Duodenal mucosa (tissue), 2 donors: ENCODE data around the gene ALLC.

ENCODE experiments used
- H3K27ac ChIP-seq: one replicate; pipeline ENCODE4 v1.7.0; 2013; ENCODE audit warnings: low read depth, low read length
- H3K27me3 ChIP-seq, 2 donors: one replicate each; pipeline ENCODE4 v1.7.0; 2013; ENCODE audit warnings: low read length in 2 of 2, control low read depth in 1 of 2; ENCODE audit not compliant: insufficient read depth in 2 of 2, control insufficient read depth in 1 of 2
- H3K36me3 ChIP-seq, 2 donors: one replicate each; pipeline ENCODE4 v1.7.0; 2013; ENCODE audit warnings: low read length in 2 of 2, control low read depth in 1 of 2; ENCODE audit not compliant: insufficient read depth in 2 of 2, control insufficient read depth in 1 of 2
- H3K4me1 ChIP-seq, 2 donors: one replicate each; pipeline ENCODE4 v1.7.0; 2013; ENCODE audit warnings: low read length in 2 of 2, control low read depth in 1 of 2; ENCODE audit not compliant: insufficient read depth in 2 of 2, control insufficient read depth in 1 of 2
- H3K4me3 ChIP-seq, 2 donors: one replicate each; pipeline ENCODE4 v1.7.0; 2013; ENCODE audit warnings: low read length in 2 of 2, low read depth in 1 of 2
- H3K9ac ChIP-seq, 2 donors: one replicate each; pipeline ENCODE4 v1.7.0; 2013; ENCODE audit warnings: low read length in 2 of 2, low read depth in 1 of 2
- H3K9me3 ChIP-seq, 2 donors: one replicate each; pipeline ENCODE4 v1.7.0; 2013; ENCODE audit warnings: low read length in 2 of 2, control low read depth in 1 of 2; ENCODE audit not compliant: control insufficient read depth in 1 of 2

ALLC gene

DNA sequence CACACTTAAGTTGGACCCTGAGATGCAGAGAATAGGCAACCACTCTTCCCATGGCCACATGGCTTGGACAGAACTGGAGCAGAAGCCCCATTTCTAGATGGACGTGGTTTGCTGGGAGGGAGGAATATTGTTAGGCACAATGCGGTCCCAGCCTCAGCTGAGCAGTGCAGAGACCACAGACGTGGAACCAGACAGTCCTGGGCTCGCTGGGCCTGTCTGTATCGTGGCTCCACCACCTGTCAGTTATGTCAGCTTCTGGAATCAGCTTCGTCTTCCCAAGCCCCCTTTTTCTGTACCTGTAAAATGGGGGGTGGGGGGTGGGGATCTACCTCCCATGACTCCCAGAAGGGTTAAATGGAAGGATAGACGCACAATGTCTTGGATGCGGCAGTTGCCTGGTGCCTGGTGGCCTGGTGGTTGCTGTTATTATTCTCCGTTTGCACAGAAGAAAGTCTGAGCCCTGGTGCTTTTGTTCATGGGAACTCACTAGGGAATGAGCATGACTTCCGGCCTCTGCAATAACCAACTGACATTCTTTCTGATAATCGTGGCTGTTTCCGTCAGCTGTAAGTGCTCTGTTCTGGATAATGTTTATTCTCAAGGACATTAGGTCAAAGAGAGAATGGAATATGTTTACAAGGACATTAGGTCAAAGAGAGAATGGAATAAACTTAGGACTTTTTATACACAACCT, 31.7 kb upstream of the ALLC start:
- H3K4me1 ChIP-seq: no peaks in the 10 kb centered on the region
- no peaks in the 10 kb centered on the region for H3K36me3 ChIP-seq
- H3K4me3 ChIP-seq: no peak overlapping the region
- H3K9me3 ChIP-seq: no peaks in the 10 kb centered on the region
- no peak overlapping the region for H3K9ac ChIP-seq
- H3K27me3 ChIP-seq: no peaks in the 10 kb centered on the region
- H3K27ac ChIP-seq: no peak overlapping the region

DNA sequence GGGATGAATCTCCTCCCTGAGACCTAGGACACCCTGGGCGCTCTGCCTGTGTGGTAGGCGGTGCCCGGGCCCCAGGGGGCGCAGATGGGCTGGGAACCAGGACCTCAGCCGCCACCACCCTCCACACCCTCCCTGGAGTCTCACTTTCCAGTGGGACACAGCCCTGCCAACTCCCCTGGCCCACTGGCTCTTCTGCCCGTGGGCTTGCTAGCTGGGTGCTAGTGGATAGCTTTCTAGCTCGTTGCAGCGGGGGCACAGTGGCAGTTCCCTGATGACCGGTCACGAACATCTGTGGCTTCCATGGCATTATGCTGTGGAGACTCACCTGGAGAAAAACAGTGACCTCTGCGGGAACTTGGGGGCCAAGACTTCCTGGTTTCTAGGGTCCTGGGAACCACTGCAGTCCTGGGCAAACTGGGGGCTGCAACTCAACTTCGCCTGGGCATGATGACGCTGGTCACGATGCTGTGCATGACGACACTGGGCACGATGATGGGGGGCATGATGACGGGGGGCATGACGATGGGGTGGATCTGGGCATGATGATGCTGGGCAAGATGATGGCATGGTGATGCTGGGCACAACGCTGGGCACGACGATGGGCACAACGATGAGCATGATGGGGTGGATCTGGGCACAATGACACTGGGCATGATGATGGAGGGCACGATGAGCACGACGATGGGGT, 31.0 kb upstream of the ALLC start:
- no peaks in the 10 kb centered on the region for H3K9me3 ChIP-seq
- H3K27ac ChIP-seq: no peak overlapping the region
- no peak overlapping the region for H3K9ac ChIP-seq
- no peaks in the 10 kb centered on the region for H3K36me3 ChIP-seq
- H3K4me3 ChIP-seq: no peak overlapping the region
- no peaks in the 10 kb centered on the region for H3K27me3 ChIP-seq
- H3K4me1 ChIP-seq: no peaks in the 10 kb centered on the region

DNA sequence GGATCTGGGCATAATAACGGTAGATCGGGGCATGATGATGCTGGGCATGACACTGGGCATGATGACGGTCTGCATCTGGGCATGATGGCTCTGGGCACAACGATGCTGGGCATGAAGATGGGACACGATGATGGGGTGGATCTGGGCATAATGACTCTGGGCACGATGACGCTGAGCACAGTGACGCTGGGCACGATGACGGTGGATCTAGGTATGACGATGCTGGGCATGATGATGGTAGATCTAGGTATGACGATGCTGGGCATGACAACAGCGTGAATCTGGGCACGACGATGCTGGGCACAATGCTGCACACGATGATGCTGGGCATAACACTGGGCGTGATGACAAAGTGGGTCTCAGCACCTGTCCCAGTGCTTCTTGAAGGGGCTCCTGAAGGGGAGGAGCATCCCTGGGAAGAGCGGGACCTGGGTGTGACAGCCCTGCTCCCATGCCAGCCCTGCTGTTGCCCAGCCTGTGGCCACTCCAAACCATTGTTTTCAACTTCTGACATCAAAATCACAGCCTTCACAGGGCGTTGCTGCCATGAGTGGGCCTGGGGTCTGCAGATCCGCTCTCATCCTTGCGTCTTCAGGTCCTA, 30.4 kb upstream of the ALLC start:
- no peaks in the 10 kb centered on the region for H3K9me3 ChIP-seq
- no peak overlapping the region for H3K9ac ChIP-seq
- no peak overlapping the region for H3K4me3 ChIP-seq
- H3K36me3 ChIP-seq: no peaks in the 10 kb centered on the region
- H3K4me1 ChIP-seq: no peaks in the 10 kb centered on the region
- H3K27me3 ChIP-seq: no peaks in the 10 kb centered on the region
- no peak overlapping the region for H3K27ac ChIP-seq

DNA sequence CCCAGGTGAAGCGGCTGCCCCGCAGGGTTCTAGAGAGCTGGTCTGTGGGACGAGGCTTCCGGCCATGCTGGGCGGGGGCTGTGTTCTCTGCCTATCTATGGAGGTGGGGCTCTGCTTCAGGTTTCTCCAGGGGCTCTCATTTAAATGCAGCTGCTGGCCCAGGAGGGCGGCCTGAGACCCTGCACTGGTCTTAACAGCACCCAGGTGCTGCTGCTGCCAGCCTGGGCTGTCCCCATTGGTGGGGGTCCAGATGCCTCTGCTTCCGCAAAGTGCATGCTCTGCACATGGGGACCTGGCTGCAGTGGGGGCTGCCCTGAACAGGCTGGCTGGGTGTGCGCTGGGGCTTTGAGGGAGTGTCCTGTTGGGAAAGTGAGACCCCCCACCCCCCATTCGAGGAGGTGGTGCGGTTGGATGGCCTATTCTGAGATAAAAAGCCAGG, 29.7 kb upstream of the ALLC start:
- Histone ChIP-seq H3K9me3 (no peaks in the 10 kb centered on the region), H3K9ac (no peak overlapping the region), H3K27ac (no peak overlapping the region)

DNA sequence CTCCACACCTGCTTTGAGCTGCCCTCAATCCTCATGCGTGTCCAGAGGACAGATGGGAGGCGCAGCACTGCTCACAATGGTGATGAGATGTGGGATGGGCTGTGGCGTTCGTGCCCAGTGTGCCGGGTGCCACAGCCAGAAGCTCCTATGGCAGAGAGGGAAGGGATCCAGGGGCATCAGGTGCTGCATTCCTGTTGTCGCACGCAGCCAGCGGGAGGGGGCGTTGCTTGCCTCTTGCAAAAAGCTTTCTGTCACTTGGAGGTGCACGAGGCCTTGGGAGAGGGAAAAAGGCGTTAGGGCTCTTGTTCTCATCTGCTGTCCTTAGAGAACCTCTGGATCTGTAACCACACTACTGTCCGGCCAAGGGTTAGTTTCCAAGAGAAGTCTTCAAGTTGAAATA, 29.2 kb upstream of the ALLC start:
- Histone ChIP-seq H3K36me3 (no peaks in the 10 kb centered on the region), H3K27me3 (no peaks in the 10 kb centered on the region), H3K9ac (no peak overlapping the region), H3K4me3 (no peak overlapping the region), H3K4me1 (no peaks in the 10 kb centered on the region), H3K27ac (no peak overlapping the region), H3K9me3 (no peaks in the 10 kb centered on the region)

More for the DNA sequence above, 29.7 kb upstream of the ALLC start:
- H3K27me3 ChIP-seq: no peaks in the 10 kb centered on the region
- H3K4me3 ChIP-seq: no peak overlapping the region
- no peaks in the 10 kb centered on the region for H3K4me1 ChIP-seq
- no peaks in the 10 kb centered on the region for H3K36me3 ChIP-seq

DNA sequence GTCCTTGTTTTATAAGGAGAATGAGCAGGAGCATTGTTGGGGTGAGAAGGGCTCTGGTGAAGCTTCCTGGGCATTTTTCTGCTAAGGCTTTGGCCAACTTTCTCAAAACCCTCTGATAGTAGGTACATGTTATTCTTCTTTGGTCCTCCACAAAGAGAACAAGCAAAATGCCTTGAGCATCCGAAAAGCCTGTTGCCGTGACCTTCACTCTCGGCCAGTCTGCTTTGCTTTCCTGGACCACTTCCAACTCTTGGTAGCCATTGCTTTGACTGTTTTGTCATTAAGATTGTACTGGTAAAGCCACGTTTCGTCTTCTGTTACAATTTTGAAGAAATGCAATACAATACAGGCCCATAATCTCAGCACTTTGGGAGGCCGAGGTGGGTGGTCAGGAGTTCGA, 27.4 kb upstream of the ALLC start:
- Histone ChIP-seq H3K27me3 (no peaks in the 10 kb centered on the region), H3K4me3 (no peak overlapping the region), H3K9me3 (no peaks in the 10 kb centered on the region), H3K4me1 (no peaks in the 10 kb centered on the region), H3K9ac (no peak overlapping the region), H3K27ac (no peak overlapping the region), H3K36me3 (no peaks in the 10 kb centered on the region)

DNA sequence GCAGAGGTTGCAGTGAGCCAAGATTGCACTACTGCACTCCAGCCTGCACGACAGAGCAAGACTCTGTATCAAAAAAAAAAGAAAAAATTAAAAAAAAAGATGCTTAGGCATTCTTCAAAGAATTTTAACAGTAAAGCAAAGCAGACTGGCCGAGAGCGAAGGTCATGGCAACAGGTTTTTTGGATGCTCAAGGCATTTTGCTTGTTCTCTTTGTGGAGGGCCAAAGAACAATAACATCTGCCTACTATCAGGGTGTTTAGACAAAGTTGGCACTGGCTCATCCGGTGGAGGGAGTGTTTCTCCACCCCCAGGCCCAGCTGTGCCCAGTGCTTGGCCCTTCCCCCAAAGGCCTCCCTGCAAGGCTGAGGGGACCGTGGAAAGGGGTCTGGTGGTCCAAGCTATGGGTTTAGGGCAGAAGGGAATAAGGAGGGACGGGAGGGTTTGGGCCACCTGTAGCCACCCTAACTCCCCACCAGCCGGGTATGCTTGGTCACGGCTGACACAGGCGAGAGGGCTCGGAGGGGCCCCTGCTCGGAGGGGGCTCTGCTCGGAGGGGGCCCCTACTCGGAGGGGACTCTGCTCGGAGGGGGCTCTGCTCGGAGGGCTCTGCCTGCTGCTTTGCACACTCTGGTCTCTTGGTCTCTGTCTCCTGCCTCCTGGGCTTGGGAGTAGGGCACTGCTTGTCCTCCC, 26.7 kb upstream of the ALLC start:
- Histone ChIP-seq H3K4me3 (no peak overlapping the region), H3K9ac (no peak overlapping the region), H3K4me1 (no peaks in the 10 kb centered on the region), H3K9me3 (no peaks in the 10 kb centered on the region), H3K27me3 (no peaks in the 10 kb centered on the region), H3K36me3 (no peaks in the 10 kb centered on the region), H3K27ac (no peak overlapping the region)

DNA sequence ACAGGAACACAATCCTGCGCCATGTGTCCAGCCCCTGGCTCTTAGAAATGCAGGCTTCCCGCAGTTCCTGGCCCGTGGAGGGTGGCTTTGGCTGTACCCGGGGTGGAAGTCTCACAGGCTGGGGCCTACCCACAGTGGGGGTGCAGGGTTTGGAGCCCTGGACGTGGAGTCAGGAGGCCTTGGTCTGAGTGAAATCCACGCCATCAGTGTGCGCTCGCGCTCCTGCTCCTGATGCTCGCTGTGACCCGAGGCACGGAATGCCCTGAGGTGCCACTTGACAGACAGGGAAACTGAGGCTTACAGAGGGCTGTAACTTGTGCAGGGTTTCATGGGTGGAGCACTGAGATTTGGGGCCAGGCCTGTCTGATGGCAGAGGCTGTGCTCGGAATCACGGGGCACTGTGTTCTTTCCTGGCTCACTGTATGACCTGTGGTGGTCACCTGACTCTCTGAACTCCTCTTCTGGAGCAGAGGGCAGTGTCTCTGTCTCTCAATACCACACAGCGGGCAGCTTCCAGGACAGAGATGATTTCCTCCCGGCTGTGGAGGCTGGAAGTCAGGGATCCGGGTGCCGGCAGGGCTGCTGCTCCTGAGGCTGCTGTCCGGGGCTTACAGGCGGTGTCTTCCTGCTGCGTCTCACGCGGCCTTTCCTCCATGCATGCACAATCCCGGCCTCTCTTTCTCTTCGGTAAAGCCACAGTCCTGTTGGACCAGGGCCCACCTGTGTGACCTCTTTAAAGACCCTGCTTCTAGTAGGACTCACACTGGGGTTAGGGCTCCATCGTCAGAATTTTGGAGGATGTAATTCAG, 25.9 kb upstream of the ALLC start:
- no peaks in the 10 kb centered on the region for H3K27me3 ChIP-seq
- H3K9me3 ChIP-seq: no peaks in the 10 kb centered on the region
- no peak overlapping the region for H3K27ac ChIP-seq
- no peaks in the 10 kb centered on the region for H3K36me3 ChIP-seq
- no peak overlapping the region for H3K4me3 ChIP-seq
- no peaks in the 10 kb centered on the region for H3K4me1 ChIP-seq
- no peak overlapping the region for H3K9ac ChIP-seq

DNA sequence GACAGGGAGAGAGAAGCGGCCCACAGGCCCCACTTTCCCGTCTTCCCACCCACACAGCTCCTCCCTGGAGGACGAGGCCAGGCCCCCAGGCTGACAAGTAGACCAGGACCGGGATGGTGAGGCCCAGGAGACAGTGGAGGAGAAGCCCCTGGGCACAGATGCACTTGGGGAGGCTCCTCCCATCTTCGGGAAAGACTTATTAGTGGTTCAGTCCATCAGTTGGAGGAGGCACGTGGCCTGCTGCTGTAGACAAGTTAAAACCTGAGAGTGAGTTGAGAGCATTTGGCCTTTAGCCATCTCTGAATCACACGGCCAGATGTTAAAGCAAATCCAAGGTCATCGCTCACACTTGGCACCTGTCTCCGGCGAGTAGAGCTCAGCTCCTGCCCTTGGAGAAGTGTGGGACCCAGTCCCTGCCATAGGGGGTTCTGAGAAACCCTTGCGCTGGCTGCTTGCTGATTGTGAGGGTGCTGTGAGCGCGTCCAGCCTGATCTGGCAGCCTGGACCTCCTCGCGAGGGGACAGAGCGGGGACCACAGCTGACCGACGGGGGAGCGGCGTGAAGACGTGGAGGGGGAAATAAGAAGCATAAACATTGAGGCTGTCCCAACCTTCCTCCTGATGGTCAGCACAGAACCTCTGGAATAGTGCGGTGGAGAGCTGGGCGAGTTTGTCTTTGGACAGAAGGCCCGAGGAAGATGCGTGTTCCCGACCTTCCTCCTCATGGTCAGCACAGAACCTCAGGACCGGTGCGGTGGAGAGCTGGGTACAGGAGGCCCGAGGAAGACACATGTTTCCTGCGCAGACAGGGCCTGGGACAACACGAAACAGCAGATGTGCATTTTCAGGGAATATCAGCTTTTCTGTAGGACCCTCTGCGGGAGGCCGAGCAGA, 24.7 kb upstream of the ALLC start:
- no peaks in the 10 kb centered on the region for H3K27me3 ChIP-seq
- H3K27ac ChIP-seq: no peak overlapping the region
- no peaks in the 10 kb centered on the region for H3K9me3 ChIP-seq
- no peak overlapping the region for H3K4me3 ChIP-seq
- H3K36me3 ChIP-seq: no peaks in the 10 kb centered on the region
- H3K9ac ChIP-seq: no peak overlapping the region
- H3K4me1 ChIP-seq: no peaks in the 10 kb centered on the region
